Activated naive CD8-positive, alpha-beta T cell treated with anti-CD3 and anti-CD28 coated beads, Interleukin-2, amount 50 U/mL, for 24 hours (primary cell): ENCODE results near the gene RBM5.

Experiments used
- ATAC-seq: fragments of 150-1000 bp; cut with Tn5 transposase; one replicate; pipeline ENCODE4 v1.10.0; 2021
- DNase-seq: peaks from one replicate; pipeline ENCODE4 v3.0.0; 2021
- H3K27ac Mint-ChIP-seq: one replicate; pipeline ENCODE4 v1.8.0; 2021; ENCODE audit warnings: mild to moderate bottlenecking, mixed read lengths
- H3K27me3 Mint-ChIP-seq: one replicate; pipeline ENCODE4 v1.8.0; 2021; ENCODE audit warnings: mixed read lengths
- H3K36me3 Mint-ChIP-seq: one replicate; pipeline ENCODE4 v1.8.0; 2021; ENCODE audit warnings: low read depth, mixed read lengths
- H3K4me1 Mint-ChIP-seq: one replicate; pipeline ENCODE4 v1.8.0; 2021; ENCODE audit warnings: mixed read lengths
- H3K4me3 Mint-ChIP-seq: one replicate; pipeline ENCODE4 v1.8.0; 2021; ENCODE audit warnings: mild to moderate bottlenecking, moderate library complexity, mixed read lengths
- H3K9me3 Mint-ChIP-seq: one replicate; pipeline ENCODE4 v1.8.0; 2021; ENCODE audit warnings: mixed read lengths

Gene RBM5

GRCh38 chr3:50125541-50126286 is 37.0 kb downstream of the RBM5 start:
- ATAC-seq (no peak), DNase-seq (no peak)
- H3K36me3 Mint-ChIP-seq: no peaks in the 10 kb centered on the region
- H3K4me3 Mint-ChIP-seq: no peak overlapping the region
- no peaks in the 10 kb centered on the region for H3K27me3 Mint-ChIP-seq
- no peak overlapping the region for H3K27ac Mint-ChIP-seq
- no peaks in the 10 kb centered on the region for H3K9me3 Mint-ChIP-seq
- H3K4me1 Mint-ChIP-seq: no peaks in the 10 kb centered on the region

GRCh38 chr3:50126287-50127211 is 37.8 kb downstream of the RBM5 start:
- Mint-ChIP-seq H3K4me3 (no peak overlapping the region), H3K36me3 (no peaks in the 10 kb centered on the region), H3K27me3 (no peaks in the 10 kb centered on the region), H3K4me1 (no peaks in the 10 kb centered on the region), H3K27ac (no peak overlapping the region), H3K9me3 (no peaks in the 10 kb centered on the region)
- DNase-seq: no peak
- no peak for ATAC-seq

GRCh38 chr3:50127251-50127691 is 38.6 kb downstream of the RBM5 start:
- no peak overlapping the region for H3K27ac Mint-ChIP-seq
- DNase-seq: no peak
- H3K4me3 Mint-ChIP-seq: no peak overlapping the region
- H3K27me3 Mint-ChIP-seq: no peaks in the 10 kb centered on the region
- no peak for ATAC-seq
- H3K9me3 Mint-ChIP-seq: no peaks in the 10 kb centered on the region
- H3K36me3 Mint-ChIP-seq: no peaks in the 10 kb centered on the region
- H3K4me1 Mint-ChIP-seq: no peaks in the 10 kb centered on the region

DNA sequence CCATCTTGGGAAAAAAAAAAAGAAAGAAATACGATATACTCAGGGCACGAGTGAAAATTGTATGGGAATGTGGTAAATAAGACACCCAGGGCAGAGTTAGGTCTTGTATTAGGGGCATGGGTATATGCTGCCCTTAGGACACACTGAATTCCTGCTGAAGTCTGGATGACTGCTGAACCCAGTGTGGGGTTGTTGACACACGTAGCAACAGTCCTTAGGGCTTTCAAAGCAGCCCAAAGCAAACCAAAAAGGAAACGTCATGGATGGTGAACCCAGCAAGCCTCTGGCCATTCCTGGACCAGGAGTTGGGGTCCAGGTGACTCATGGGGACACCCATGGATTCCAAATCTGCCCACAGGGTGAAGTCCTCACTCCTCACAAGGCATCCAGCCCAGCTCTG is 39.3 kb downstream of the RBM5 start:
- Mint-ChIP-seq H3K27me3 (no peaks in the 10 kb centered on the region), H3K4me3 (no peak overlapping the region), H3K36me3 (no peaks in the 10 kb centered on the region), H3K9me3 (no peaks in the 10 kb centered on the region), H3K4me1 (no peaks in the 10 kb centered on the region), H3K27ac (no peak overlapping the region)
- ATAC-seq: no peak
- DNase-seq: no peak

GRCh38 chr3:50130436-50130835 is 41.7 kb downstream of the RBM5 start:
- ATAC-seq (no peak), DNase-seq (no peak)
- Mint-ChIP-seq H3K27me3 (no peaks in the 10 kb centered on the region), H3K9me3 (no peaks in the 10 kb centered on the region), H3K27ac (no peak overlapping the region), H3K4me3 (no peak overlapping the region), H3K4me1 (no peaks in the 10 kb centered on the region), H3K36me3 (no peaks in the 10 kb centered on the region)

GRCh38 chr3:50132421-50133282 is 43.9 kb downstream of the RBM5 start:
- no peak overlapping the region for H3K4me3 Mint-ChIP-seq
- no peaks in the 10 kb centered on the region for H3K36me3 Mint-ChIP-seq
- no peaks in the 10 kb centered on the region for H3K9me3 Mint-ChIP-seq
- H3K4me1 Mint-ChIP-seq: no peaks in the 10 kb centered on the region
- no peaks in the 10 kb centered on the region for H3K27me3 Mint-ChIP-seq
- no peak overlapping the region for H3K27ac Mint-ChIP-seq
- no peak for DNase-seq
- ATAC-seq: no peak

DNA sequence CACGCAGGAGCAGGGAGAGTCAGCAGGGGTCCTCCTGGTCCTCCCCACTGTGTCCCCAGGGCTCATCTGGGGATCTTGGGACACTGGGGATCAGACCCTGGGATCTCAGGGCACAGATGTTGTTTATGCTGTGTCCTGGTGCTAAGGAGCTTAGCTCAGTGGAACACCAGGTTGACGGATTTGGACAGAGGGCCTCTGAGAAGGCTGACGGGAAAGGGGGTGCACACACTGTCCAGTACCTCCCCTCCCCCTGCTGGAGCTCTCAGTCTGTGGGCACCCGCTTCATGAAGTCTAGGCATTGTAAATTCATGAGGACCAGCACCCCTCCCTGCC is 44.5 kb downstream of the RBM5 start:
- DNase-seq (no peak), ATAC-seq (no peak)
- no peaks in the 10 kb centered on the region for H3K27me3 Mint-ChIP-seq
- peaks cover 2% of the 10 kb centered on the region for H3K4me1 Mint-ChIP-seq
- no peak overlapping the region for H3K4me3 Mint-ChIP-seq
- no peaks in the 10 kb centered on the region for H3K9me3 Mint-ChIP-seq
- no peak overlapping the region for H3K27ac Mint-ChIP-seq
- no peaks in the 10 kb centered on the region for H3K36me3 Mint-ChIP-seq

GRCh38 chr3:50134367-50134766 is 45.6 kb downstream of the RBM5 start:
- no peaks in the 10 kb centered on the region for H3K27me3 Mint-ChIP-seq
- H3K4me1 Mint-ChIP-seq: peaks cover 10% of the 10 kb centered on the region
- H3K27ac Mint-ChIP-seq: no peak overlapping the region
- DNase-seq (no peak), ATAC-seq (no peak)
- H3K4me3 Mint-ChIP-seq: no peak overlapping the region
- no peaks in the 10 kb centered on the region for H3K36me3 Mint-ChIP-seq
- H3K9me3 Mint-ChIP-seq: no peaks in the 10 kb centered on the region

DNA sequence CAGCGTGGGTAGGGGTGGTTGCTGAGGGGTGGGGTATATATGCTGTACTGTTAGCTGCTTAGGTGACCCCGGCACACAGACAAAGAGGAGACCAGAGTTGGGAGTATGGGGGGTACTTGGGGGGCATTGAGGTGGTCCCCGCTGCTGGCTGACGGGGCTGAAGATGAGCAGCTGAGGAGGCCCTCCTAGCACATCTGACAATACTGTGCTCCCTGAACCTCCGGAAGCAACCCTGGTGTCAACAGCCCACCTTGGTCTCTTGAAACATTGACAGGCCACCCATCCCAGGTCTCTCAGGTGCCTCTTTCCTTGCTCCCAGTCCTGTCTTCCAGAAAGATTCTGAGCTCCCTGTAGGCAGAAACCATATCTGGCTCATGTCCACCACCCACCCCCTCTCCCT is 47.2 kb downstream of the RBM5 start:
- no peak overlapping the region for H3K27ac Mint-ChIP-seq
- no peak overlapping the region for H3K4me3 Mint-ChIP-seq
- H3K9me3 Mint-ChIP-seq: no peaks in the 10 kb centered on the region
- DNase-seq (no peak), ATAC-seq (no peak)
- H3K4me1 Mint-ChIP-seq: peaks cover 10% of the 10 kb centered on the region
- H3K36me3 Mint-ChIP-seq: no peaks in the 10 kb centered on the region
- H3K27me3 Mint-ChIP-seq: no peaks in the 10 kb centered on the region

DNA sequence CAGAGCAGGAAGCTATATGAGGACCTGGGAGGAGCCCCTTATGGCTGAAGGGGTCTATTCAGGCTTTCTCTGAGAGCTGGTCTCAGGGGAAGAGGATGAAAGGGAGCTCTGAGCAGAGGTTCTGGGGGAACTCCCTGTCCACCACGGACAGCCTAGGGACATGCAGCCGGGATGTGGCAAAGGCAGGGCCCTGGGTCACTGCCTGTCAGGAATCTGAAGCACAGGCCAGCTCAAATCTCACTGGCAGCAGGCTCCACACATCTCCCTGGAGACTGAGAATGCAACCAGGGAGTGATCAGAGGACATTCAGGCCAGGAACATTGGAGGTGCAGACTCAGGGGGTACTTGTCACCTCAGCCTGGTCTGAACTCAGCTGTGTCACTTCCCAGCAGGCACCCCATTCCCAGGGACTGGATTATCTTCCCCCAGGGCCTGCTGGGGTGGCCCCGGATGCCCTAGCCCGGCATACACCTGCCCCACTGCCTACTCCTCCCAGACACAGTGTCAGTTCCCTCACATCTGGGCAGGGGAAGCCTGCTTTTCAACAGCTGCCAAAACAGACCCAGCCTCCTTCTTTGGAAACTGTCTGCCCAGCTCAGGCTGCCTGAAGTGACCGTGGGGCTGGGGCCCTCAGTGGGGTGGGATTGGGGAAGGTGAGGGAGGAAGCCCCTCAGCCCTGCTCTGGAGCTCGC is 48.1 kb downstream of the RBM5 start:
- Mint-ChIP-seq H3K36me3 (no peaks in the 10 kb centered on the region), H3K4me1 (peaks cover 10% of the 10 kb centered on the region), H3K27me3 (no peaks in the 10 kb centered on the region), H3K4me3 (no peak overlapping the region), H3K9me3 (no peaks in the 10 kb centered on the region), H3K27ac (no peak overlapping the region)
- ATAC-seq (no peak), DNase-seq (no peak)

DNA sequence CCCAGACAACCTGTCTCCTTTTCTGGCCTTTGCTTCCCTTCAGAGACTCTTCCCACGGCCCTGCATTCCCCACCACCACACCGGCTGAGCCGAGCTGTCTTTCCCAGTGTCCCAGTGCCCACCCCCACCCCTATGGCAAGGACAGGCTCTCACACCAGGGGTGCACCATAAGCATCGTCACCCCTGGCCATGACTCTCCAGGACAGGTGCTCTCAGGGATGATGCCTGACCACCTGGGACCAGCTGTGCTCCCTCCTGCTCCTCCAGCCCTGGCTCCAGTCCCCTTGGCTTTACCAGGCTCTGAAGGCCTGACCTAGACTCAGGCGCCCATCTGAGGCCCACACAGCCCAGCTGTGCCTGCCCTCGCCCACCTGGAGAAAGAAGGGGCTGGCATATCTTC is 48.8 kb downstream of the RBM5 start:
- Mint-ChIP-seq H3K27me3 (no peaks in the 10 kb centered on the region), H3K9me3 (no peaks in the 10 kb centered on the region), H3K27ac (no peak overlapping the region), H3K36me3 (no peaks in the 10 kb centered on the region), H3K4me3 (no peak overlapping the region), H3K4me1 (peaks cover 10% of the 10 kb centered on the region)
- DNase-seq (no peak), ATAC-seq (no peak)

DNA sequence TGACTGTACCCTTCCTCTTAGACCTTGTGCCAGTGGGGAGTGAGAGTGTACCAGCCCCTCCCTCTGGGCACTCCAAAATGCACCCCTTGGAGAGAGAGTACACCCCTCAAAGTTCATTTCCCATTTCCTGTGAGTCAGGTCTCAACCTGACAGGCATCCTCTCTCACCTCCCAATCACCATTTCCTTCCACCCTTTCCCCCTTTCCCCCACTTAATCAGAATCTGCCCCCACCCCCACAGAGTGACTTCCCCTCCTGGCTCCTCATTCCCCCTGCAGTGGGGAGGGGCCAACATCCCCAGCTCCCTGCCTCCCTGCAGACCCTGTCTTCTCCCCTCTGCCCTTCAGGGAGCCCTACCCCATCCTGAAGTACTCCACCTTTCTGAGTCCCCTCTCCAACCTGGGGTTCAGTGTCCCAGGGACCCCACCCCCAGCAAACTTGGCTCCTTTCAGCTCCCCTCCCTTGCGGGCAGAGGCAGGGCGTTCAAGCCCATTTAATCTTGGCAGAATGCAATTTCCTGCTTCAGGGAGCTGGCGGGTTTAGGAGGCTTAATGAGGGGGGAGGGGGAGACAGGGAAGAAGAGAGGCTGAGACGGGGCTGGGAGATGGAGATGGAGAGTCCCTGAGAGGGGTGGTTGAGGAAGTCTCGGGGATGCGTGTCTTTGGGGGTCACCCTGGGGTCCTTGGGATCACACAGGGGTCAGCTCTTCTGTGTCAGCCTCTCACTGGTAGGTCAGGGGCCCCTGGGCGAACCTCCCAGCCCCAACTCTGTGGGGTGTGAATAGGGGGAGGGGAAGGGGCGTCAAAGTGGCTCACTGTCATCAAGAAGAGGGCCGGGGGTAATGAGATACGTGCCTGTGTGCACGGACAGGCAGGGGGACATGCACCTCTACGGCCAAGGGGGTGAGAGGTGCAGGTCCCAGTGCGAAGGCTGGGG is 49.8 kb downstream of the RBM5 start:
- no peaks in the 10 kb centered on the region for H3K36me3 Mint-ChIP-seq
- no peak overlapping the region for H3K4me3 Mint-ChIP-seq
- no peaks in the 10 kb centered on the region for H3K27me3 Mint-ChIP-seq
- peaks cover 10% of the 10 kb centered on the region for H3K4me1 Mint-ChIP-seq
- no peak overlapping the region for H3K27ac Mint-ChIP-seq
- no peaks in the 10 kb centered on the region for H3K9me3 Mint-ChIP-seq
- DNase-seq (no peak), ATAC-seq (no peak)

DNA sequence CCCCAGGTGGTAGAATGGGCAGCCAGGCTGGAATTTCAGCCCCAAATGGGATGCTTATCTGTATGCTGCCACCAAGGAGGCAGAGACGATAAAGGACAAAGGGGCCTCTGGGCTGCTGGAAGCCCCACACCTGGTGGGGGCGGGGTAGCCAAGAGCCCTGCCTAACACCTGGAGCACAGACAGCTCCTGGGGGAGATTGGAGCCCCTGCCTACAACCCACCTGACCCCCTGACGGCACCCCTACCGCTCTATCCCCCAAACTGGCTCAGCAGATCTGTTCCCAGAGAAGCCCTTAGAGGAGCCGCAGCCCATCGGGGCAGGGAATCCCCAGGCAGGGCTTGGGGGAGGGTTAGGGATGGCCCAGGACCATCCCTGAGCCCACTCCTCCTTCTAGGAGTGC is 50.6 kb downstream of the RBM5 start:
- no peaks in the 10 kb centered on the region for H3K9me3 Mint-ChIP-seq
- no peak for ATAC-seq
- H3K27me3 Mint-ChIP-seq: no peaks in the 10 kb centered on the region
- no peak overlapping the region for H3K4me3 Mint-ChIP-seq
- peaks cover 10% of the 10 kb centered on the region for H3K4me1 Mint-ChIP-seq
- H3K36me3 Mint-ChIP-seq: no peaks in the 10 kb centered on the region
- no peak overlapping the region for H3K27ac Mint-ChIP-seq
- DNase-seq: no peak
